H1 (cell line): Measurements from ENCODE around the gene MAML1. TPM values are rescaled to one million over a fixed set of nuclear protein-coding genes. Genes with fewer than 3 reads are reported as not detected.

Source experiments
- CTCF ChIA-PET: fragments of 300-600 bp; sonication (Branson Sonifier 250); formaldehyde crosslinking; loops from one replicate; lab custom pipeline; 2021; ENCODE audit not compliant: partially characterized antibody; lab: Charles Lee
- POLR2A ChIA-PET: fragments of 300-600 bp; sonication (Branson Sonifier 250); formaldehyde crosslinking; loops from one replicate; lab custom pipeline; 2021; ENCODE audit warnings: inconsistent platforms; ENCODE audit not compliant: partially characterized antibody; lab: Charles Lee
- DNase-seq, 2 experiments: peaks; one replicate each; pipeline versions ENCODE4 v3.0.0 to v3.0.0-alpha.2; 2010 to 2022; ENCODE audit warnings: low spot score in 2 of 2, low read depth in 1 of 2, mixed read lengths in 1 of 2
- FAIRE-seq: peaks from 2 replicates; lab custom pipeline; 2011; peaks lifted over from hg19 to GRCh38; lab: Jason Lieb, UNC
- H2AFZ ChIP-seq: 2 replicates; pipeline ENCODE4 v1.8.1; 2012; ENCODE audit warnings: low read length, inconsistent platforms
- H2AK5ac ChIP-seq: 2 replicates; pipeline ENCODE4 v1.6.1; 2013; ENCODE audit warnings: low read depth, low read length
- H2BK120ac ChIP-seq: replicated peaks from 2 replicates; pipeline ENCODE3; 2013; ENCODE audit warnings: low read depth, low read length, inconsistent platforms
- H2BK12ac ChIP-seq: 2 replicates; pipeline ENCODE4 v1.6.1; 2013; ENCODE audit warnings: low read depth, low read length
- H2BK15ac ChIP-seq: 2 replicates; pipeline ENCODE4 v1.6.1; 2013; ENCODE audit warnings: low read length
- H2BK20ac ChIP-seq: 2 replicates; pipeline ENCODE4 v1.6.1; 2013; ENCODE audit warnings: low read length
- H2BK5ac ChIP-seq: 2 replicates; pipeline ENCODE4 v1.6.1; 2013; ENCODE audit warnings: low read depth, low read length
- H3K14ac ChIP-seq: 2 replicates; pipeline ENCODE4 v1.6.1; 2013; ENCODE audit warnings: inconsistent platforms; ENCODE audit not compliant: insufficient read length
- H3K18ac ChIP-seq: 2 replicates; pipeline ENCODE4 v1.6.1; 2013; ENCODE audit warnings: low read length; ENCODE audit errors: extremely low read depth
- H3K23ac ChIP-seq: 2 replicates; pipeline ENCODE4 v1.6.1; 2013; ENCODE audit warnings: inconsistent platforms; ENCODE audit not compliant: insufficient read length
- H3K23me2 ChIP-seq: 2 replicates; pipeline ENCODE4 v1.6.1; 2013; ENCODE audit warnings: low read depth, low read length
- H3K27ac ChIP-seq: 2 replicates; pipeline ENCODE4 v1.6.1; 2011; ENCODE audit warnings: low read depth, low read length, inconsistent platforms
- H3K27me3 ChIP-seq, 4 experiments: replicated peaks in 1 of 4; 1 replicate in 1 of 4; 2 replicates in 3 of 4; pipeline versions ENCODE4 v1.6.1 to v1.8.1; 2011 to 2013; ENCODE audit warnings: low read length in 3 of 4, mild to moderate bottlenecking in 3 of 4, inconsistent platforms in 2 of 4, mixed read lengths in 2 of 4, moderate library complexity in 1 of 4; ENCODE audit not compliant: control insufficient read depth in 3 of 4, insufficient read depth in 3 of 4; ENCODE audit errors: extremely low read depth in 1 of 4
- H3K36me3 ChIP-seq, 4 experiments: 2 replicates each; pipeline versions ENCODE4 v1.6.1 to v1.8.1; 2011 to 2013; ENCODE audit warnings: mild to moderate bottlenecking in 4 of 4, low read length in 3 of 4, moderate library complexity in 2 of 4, control low read depth in 1 of 4, inconsistent platforms in 1 of 4; ENCODE audit not compliant: insufficient read depth in 4 of 4, control insufficient read depth in 2 of 4
- H3K4ac ChIP-seq: replicated peaks from 2 replicates; pipeline ENCODE3; 2013; ENCODE audit warnings: low read length, low read depth, mixed read lengths, inconsistent platforms; ENCODE audit not compliant: insufficient read length
- H3K4me1 ChIP-seq, 4 experiments: replicated peaks in 1 of 4; 1 replicate in 1 of 4; 2 replicates in 3 of 4; pipeline versions ENCODE4 v1.6.1 to v1.8.1; 2011 to 2013; ENCODE audit warnings: low read length in 3 of 4, inconsistent platforms in 2 of 4, mixed read lengths in 1 of 4; ENCODE audit not compliant: insufficient read depth in 4 of 4, control insufficient read depth in 3 of 4
- H3K4me2 ChIP-seq, 2 experiments: 2 replicates each; pipeline versions ENCODE4 v1.6.1 to v1.8.1; 2011 to 2013; ENCODE audit warnings: low read depth in 2 of 2, low read length in 2 of 2, control low read depth in 1 of 2, inconsistent platforms in 1 of 2, mild to moderate bottlenecking in 1 of 2; ENCODE audit not compliant: insufficient read depth in 1 of 2
- H3K4me3 ChIP-seq, 4 experiments: fragments of 200-600, 300-600 bp in 1 of 4; sonication (generic), shearing (Covaris generic), sonication (Bioruptor Twin) in 1 of 4; 2 replicates each; pipeline versions ENCODE4 v1.5.1 to v1.8.1; 2011 to 2016; ENCODE audit warnings: low read length in 4 of 4, low read depth in 3 of 4, control low read depth in 2 of 4, inconsistent platforms in 2 of 4, mild to moderate bottlenecking in 2 of 4, mixed read lengths in 1 of 4, moderate library complexity in 1 of 4; ENCODE audit not compliant: insufficient read depth in 2 of 4; ENCODE audit errors: extremely low read depth in 1 of 4
- H3K56ac ChIP-seq: replicated peaks from 2 replicates; pipeline ENCODE3; 2013; ENCODE audit warnings: low read depth, mild to moderate bottlenecking, mixed read lengths, low read length, inconsistent platforms; ENCODE audit not compliant: insufficient read length
- H3K79me1 ChIP-seq: 2 replicates; pipeline ENCODE4 v1.6.1; 2013; ENCODE audit warnings: low read depth, low read length, control low read depth
- H3K79me2 ChIP-seq, 2 experiments: 2 replicates each; pipeline versions ENCODE4 v1.6.1 to v1.8.1; 2012 to 2013; ENCODE audit warnings: low read length in 2 of 2, mild to moderate bottlenecking in 2 of 2, inconsistent platforms in 1 of 2; ENCODE audit not compliant: insufficient read depth in 2 of 2, control insufficient read depth in 1 of 2
- H3K9ac ChIP-seq, 4 experiments: replicated peaks in 1 of 4; 1 replicate in 1 of 4; 2 replicates in 3 of 4; pipeline versions ENCODE4 v1.6.1 to v1.8.1; 2011 to 2013; ENCODE audit warnings: low read depth in 3 of 4, low read length in 3 of 4, control low read depth in 2 of 4, mild to moderate bottlenecking in 2 of 4, moderate library complexity in 2 of 4, inconsistent platforms in 1 of 4; ENCODE audit errors: extremely low read depth in 1 of 4
- H3K9me3 ChIP-seq, 2 experiments: 2 replicates each; pipeline versions ENCODE4 v1.6.1 to v1.8.1; 2012 to 2013; ENCODE audit warnings: mild to moderate bottlenecking in 2 of 2, moderate library complexity in 2 of 2, control low read depth in 1 of 2, inconsistent platforms in 1 of 2, low read depth in 1 of 2, low read length in 1 of 2, mixed read lengths in 1 of 2; ENCODE audit not compliant: insufficient read depth in 2 of 2
- H4K20me1 ChIP-seq, 2 experiments: replicated peaks in 1 of 2; 2 replicates each; pipeline versions ENCODE3 to v1.8.1; 2011 to 2013; ENCODE audit warnings: inconsistent platforms in 2 of 2, low read length in 2 of 2, mild to moderate bottlenecking in 1 of 2; ENCODE audit not compliant: insufficient read depth in 2 of 2, control insufficient read depth in 1 of 2
- H4K5ac ChIP-seq: 2 replicates; pipeline ENCODE4 v1.6.1; 2013; ENCODE audit warnings: low read length, low read depth, mixed read lengths, inconsistent platforms; ENCODE audit not compliant: insufficient read length
- H4K8ac ChIP-seq: 2 replicates; pipeline ENCODE4 v1.8.0; 2013; ENCODE audit warnings: mild to moderate bottlenecking, moderate library complexity, low read length, inconsistent platforms; ENCODE audit not compliant: insufficient read depth; ENCODE audit errors: extremely low read depth
- H4K91ac ChIP-seq: replicated peaks from 2 replicates; pipeline ENCODE3; 2013; ENCODE audit warnings: low read length, mixed read lengths, inconsistent platforms; ENCODE audit not compliant: insufficient read length
- CBX5 ChIP-seq: fragments of 300-800, 300-1000 bp; sonication (generic); IDR thresholded peaks from 2 replicates; pipeline ENCODE4 v1.7.1; 2016; ENCODE audit warnings: antibody characterized with exemption, low read length, low read depth
- HDAC2 ChIP-seq, 2 experiments: fragments of 300-600 bp in 1 of 2; sonication (generic) in 1 of 2; IDR thresholded peaks; 2 replicates each; pipeline ENCODE4 v1.6.1; 2011 to 2012; ENCODE audit warnings: low read depth in 2 of 2, low read length in 2 of 2, mild to moderate bottlenecking in 2 of 2, moderate library complexity in 2 of 2, borderline replicate concordance in 1 of 2, inconsistent platforms in 1 of 2
- NANOG ChIP-seq: IDR thresholded peaks from 2 replicates; pipeline ENCODE4 v1.6.1; 2011; ENCODE audit warnings: low read length, low read depth, mild to moderate bottlenecking, inconsistent platforms; ENCODE audit not compliant: insufficient read depth, poor library complexity, severe bottlenecking
- SIN3A ChIP-seq, 2 experiments: IDR thresholded peaks in 1 of 2; conservative IDR thresholded peaks in 1 of 2; 2 replicates each; pipeline ENCODE4 v1.6.1; 2011 to 2012; ENCODE audit warnings: low read length in 2 of 2, improper control_type of control experiment in 1 of 2, low read depth in 1 of 2, mild to moderate bottlenecking in 1 of 2
- SIRT6 ChIP-seq: IDR thresholded peaks from one replicate; pipeline ENCODE4 v1.7.1; 2012; ENCODE audit warnings: low read length, inconsistent platforms
- SP1 ChIP-seq: IDR thresholded peaks from 2 replicates; pipeline ENCODE4 v1.6.1; 2011; ENCODE audit warnings: low read depth, low read length
- WGBS, 2 experiments: shearing (Covaris generic) in 1 of 2; methylation state at CpG; one replicate each; pipeline versions ENCODE4 v1.1.6 to v1.1.7; 2013 to 2015; ENCODE audit warnings: low lambda C conversion rate in 2 of 2, mixed read lengths in 2 of 2, inconsistent platforms in 1 of 2, low coverage in 1 of 2, missing lambda C conversion rate in 1 of 2; ENCODE audit not compliant: insufficient replicate concordance in 2 of 2, insufficient coverage in 1 of 2, insufficient read length in 1 of 2; ENCODE audit errors: extremely low coverage in 1 of 2, missing lambda C conversion rate in 1 of 2; 5-methylcytosine and 5-hydroxymethylcytosine counted together
- polyA plus RNA-seq, 7 experiments: library from polyadenylated mRNA; depleted of rRNA in 3 of 7; stranded (reverse) in 5 of 7; unstranded in 2 of 7; fragments of >200 nt in 5 of 7; fragments of 200-250 nt in 2 of 7; gene quantifications; 1 replicate in 5 of 7; 2 replicates in 1 of 7; 4 replicates in 1 of 7; pipeline versions ENCODE4 v1.2.1 to v1.2.3, GENCODE V29; 2011 to 2013; ENCODE audit warnings: missing spikeins in 2 of 7, mixed read lengths in 2 of 7
- total RNA-seq: library from RNA; stranded (reverse); fragmentation: NEBNext Ultra II Directional; extraction: Animal tissue kit (Norgen Biotek cat#: 25700); gene quantifications from 2 replicates; pipeline ENCODE4 v1.2.1, GENCODE V29; 2021
- TF ChIP-seq, protein P1 (sequence below): IDR thresholded peaks from 2 replicates; pipeline ENCODE4 v1.6.1; 2011; ENCODE audit warnings: low read length, improper control_type of control experiment

The MAML1 gene
- total and polyA plus RNA-seq, 2 of the 8 experiments (the other 6 are each of a cell fraction or from before 2014, with no cell fraction given) = 17.1 to 41.9 TPM

DNA sequence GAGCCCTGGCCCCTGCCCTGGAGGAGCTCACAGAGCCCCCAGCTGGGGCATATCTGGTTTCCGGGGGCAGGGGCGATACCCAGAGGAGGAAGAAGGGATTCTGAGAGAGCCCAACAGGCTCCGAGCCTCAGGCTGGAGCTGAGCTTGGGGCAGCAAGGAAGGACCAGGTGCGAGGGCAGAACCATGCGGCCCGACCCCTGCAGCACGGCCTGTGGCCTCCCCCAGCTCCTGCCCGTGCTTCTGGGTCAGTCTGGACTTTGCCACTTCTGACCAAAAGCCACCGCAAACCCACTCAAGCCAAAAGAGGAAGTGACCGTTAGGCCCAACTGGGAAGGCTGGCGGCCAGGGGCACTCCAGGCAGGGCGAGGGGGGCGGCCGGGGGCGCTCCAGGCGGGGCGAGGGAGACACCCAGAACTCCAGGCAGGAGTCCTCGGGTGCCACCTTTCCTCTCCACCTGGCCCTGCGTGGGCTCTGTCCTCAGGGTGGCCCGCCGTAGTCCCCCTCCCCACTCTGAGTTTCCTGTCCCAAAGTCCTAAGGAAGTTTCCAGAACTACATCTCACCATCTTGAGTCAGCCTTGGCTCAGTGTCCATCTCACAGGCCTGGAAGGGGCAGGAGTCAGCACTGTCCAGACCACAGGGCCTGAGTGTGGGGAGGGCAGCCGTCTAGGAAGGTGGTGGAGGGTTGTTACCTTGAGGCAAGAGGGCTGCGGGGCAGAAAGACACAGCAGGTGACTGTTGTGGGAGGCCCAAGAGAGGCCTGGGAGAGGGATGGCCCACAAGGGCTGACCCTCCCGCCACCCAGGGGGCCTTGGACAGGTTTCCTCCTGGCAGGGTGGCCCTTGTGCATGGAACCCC is 60.2 kb downstream of the MAML1 start:
- H4K8ac ChIP-seq = peak overlapping the region; percentile 11
- WGBS, 2 experiments = 92% methylated on average over 17 of the region's 24 CpGs; no CpG with 5 or more reads in 1 of the 2 experiments
- H4K91ac ChIP-seq = peak overlapping the region; percentile 65
- H3K4ac ChIP-seq = no peak overlapping the region
- FAIRE-seq (no peak), DNase-seq (no peak)
- peaks cover 0 to 13% (median 9%) of the 10 kb centered on the region in 4 experiments; a peak in 5 of 7 replicates for H3K4me1 ChIP-seq
- no peak overlapping the region for H3K4me3 ChIP-seq
- H3K27ac ChIP-seq = no peak overlapping the region
- H3K9ac ChIP-seq = no peak overlapping the region
- H2AFZ ChIP-seq = no peak overlapping the region
- H2BK12ac ChIP-seq = no peak overlapping the region
- no peak overlapping the region for H3K23ac ChIP-seq
- peaks cover 0 to 2% (median 0%) of the 10 kb centered on the region in 4 experiments; a peak in 1 of 7 replicates for H3K27me3 ChIP-seq
- no peak overlapping the region for H4K5ac ChIP-seq
- ChIA-PET POLR2A (interaction anchor here (0.8 to 16.9 kb wide), 7 partner anchors 11 to 24 kb away, joined by 4 to 207 read pairs (median 4); partner anchors contain the start of genes MGAT4B and SQSTM1), CTCF (interaction anchor here (0.7 to 1.7 kb wide), 6 partner anchors 9 to 124 kb away, joined by 3 to 6 read pairs (median 4); no protein-coding TSS in a partner anchor)
- H2BK15ac ChIP-seq = peak overlapping the region; percentile 72; the same call in 1 of the 2 replicates
- H3K14ac ChIP-seq = no peak overlapping the region
- peaks cover 7% of the 10 kb centered on the region for H3K23me2 ChIP-seq
- H2BK5ac ChIP-seq = no peak overlapping the region; the same call in 1 of the 2 replicates
- H2BK20ac ChIP-seq = peak overlapping the region; percentile 32; the same call in 1 of the 2 replicates
- peaks cover 4 to 8% of the 10 kb centered on the region in 2 experiments for H4K20me1 ChIP-seq
- no peak for TF ChIP-seq NANOG
- no peak for TF ChIP-seq CBX5
- TF ChIP-seq, protein P1, sequence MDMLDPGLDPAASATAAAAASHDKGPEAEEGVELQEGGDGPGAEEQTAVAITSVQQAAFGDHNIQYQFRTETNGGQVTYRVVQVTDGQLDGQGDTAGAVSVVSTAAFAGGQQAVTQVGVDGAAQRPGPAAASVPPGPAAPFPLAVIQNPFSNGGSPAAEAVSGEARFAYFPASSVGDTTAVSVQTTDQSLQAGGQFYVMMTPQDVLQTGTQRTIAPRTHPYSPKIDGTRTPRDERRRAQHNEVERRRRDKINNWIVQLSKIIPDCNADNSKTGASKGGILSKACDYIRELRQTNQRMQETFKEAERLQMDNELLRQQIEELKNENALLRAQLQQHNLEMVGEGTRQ = no peak
- no peak for TF ChIP-seq HDAC2 (IDR thresholded peaks at IDR 0.05; ENCODE audit: borderline replicate concordance in 1 of 2, low read depth in 2 of 2, low read length in 2 of 2)
- no peak for TF ChIP-seq SIRT6
- TF ChIP-seq SP1 = no peak
- no peak for TF ChIP-seq SIN3A (conservative IDR thresholded peaks at IDR 0.05 in 1 of 2, IDR thresholded peaks at IDR 0.05 in 1 of 2; ENCODE audit: low read depth in 1 of 2, low read length in 2 of 2)
- H2BK120ac ChIP-seq = no peak overlapping the region
- H2AK5ac ChIP-seq = no peak overlapping the region
- no peaks in the 10 kb centered on the region for H3K79me1 ChIP-seq
- H3K18ac ChIP-seq = peak overlapping the region; percentile 19; the same call in 1 of the 2 replicates
- no peak overlapping the region for H3K56ac ChIP-seq
- no peaks in the 10 kb centered on the region for H3K9me3 ChIP-seq
- peaks cover 0 to 6% (median 5%) of the 10 kb centered on the region in 4 experiments; a peak in 4 of 8 replicates for H3K36me3 ChIP-seq
- H3K4me2 ChIP-seq = no peak overlapping the region
- no peaks in the 10 kb centered on the region for H3K79me2 ChIP-seq
